H1 (cell line): ENCODE measurements around the gene RAB3GAP1. TPM values are rescaled to one million over a fixed set of nuclear protein-coding genes. Genes with fewer than 3 reads are reported as not detected.

Source experiments
- GABPA ChIP-seq: IDR thresholded peaks from 2 replicates; pipeline ENCODE4 v1.6.1; 2011; ENCODE audit warnings: mild to moderate bottlenecking, low read length, moderate library complexity, borderline replicate concordance; ENCODE audit not compliant: insufficient read depth
- polyA plus RNA-seq, 7 experiments: library from polyadenylated mRNA; depleted of rRNA in 3 of 7; stranded (reverse) in 5 of 7; unstranded in 2 of 7; fragments of >200 nt in 5 of 7; fragments of 200-250 nt in 2 of 7; gene quantifications; 1 replicate in 5 of 7; 2 replicates in 1 of 7; 4 replicates in 1 of 7; pipeline versions ENCODE4 v1.2.1 to v1.2.3, GENCODE V29; 2011 to 2013; ENCODE audit warnings: missing spikeins in 2 of 7, mixed read lengths in 2 of 7
- total RNA-seq: library from RNA; stranded (reverse); fragmentation: NEBNext Ultra II Directional; extraction: Animal tissue kit (Norgen Biotek cat#: 25700); gene quantifications from 2 replicates; pipeline ENCODE4 v1.2.1, GENCODE V29; 2021
- TF ChIP-seq, protein P1 (sequence below): fragments of 300-600 bp; sonication (generic); IDR thresholded peaks from 2 replicates; pipeline ENCODE4 v1.7.1; 2012; ENCODE audit warnings: low read length, moderate library complexity, mild to moderate bottlenecking, inconsistent platforms; ENCODE audit not compliant: insufficient replicate concordance

RAB3GAP1 gene
- total and polyA plus RNA-seq, 2 of the 8 experiments (the other 6 are each of a cell fraction or from before 2014, with no cell fraction given) = 9.8 to 28.6 TPM

DNA sequence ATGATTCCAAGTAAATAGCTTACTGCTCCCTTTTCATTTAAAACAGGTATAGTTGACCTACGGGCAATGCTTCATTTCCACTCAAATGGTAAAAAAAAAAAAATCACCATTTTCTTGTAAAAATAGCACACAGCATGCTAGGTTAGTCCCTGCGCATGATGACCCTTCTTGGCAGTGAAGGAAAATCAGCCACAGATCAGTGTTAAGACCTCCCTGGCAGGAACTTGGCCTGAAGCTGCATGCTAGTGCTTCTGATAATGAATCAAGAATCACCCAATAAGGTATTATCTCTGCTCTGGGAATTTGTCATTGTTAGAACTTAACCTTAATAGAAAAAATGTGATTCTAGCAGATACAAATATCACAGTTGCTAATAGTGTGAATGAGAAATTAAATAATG is 166.3 kb downstream of the RAB3GAP1 start (continued):
- TF ChIP-seq, protein P1, sequence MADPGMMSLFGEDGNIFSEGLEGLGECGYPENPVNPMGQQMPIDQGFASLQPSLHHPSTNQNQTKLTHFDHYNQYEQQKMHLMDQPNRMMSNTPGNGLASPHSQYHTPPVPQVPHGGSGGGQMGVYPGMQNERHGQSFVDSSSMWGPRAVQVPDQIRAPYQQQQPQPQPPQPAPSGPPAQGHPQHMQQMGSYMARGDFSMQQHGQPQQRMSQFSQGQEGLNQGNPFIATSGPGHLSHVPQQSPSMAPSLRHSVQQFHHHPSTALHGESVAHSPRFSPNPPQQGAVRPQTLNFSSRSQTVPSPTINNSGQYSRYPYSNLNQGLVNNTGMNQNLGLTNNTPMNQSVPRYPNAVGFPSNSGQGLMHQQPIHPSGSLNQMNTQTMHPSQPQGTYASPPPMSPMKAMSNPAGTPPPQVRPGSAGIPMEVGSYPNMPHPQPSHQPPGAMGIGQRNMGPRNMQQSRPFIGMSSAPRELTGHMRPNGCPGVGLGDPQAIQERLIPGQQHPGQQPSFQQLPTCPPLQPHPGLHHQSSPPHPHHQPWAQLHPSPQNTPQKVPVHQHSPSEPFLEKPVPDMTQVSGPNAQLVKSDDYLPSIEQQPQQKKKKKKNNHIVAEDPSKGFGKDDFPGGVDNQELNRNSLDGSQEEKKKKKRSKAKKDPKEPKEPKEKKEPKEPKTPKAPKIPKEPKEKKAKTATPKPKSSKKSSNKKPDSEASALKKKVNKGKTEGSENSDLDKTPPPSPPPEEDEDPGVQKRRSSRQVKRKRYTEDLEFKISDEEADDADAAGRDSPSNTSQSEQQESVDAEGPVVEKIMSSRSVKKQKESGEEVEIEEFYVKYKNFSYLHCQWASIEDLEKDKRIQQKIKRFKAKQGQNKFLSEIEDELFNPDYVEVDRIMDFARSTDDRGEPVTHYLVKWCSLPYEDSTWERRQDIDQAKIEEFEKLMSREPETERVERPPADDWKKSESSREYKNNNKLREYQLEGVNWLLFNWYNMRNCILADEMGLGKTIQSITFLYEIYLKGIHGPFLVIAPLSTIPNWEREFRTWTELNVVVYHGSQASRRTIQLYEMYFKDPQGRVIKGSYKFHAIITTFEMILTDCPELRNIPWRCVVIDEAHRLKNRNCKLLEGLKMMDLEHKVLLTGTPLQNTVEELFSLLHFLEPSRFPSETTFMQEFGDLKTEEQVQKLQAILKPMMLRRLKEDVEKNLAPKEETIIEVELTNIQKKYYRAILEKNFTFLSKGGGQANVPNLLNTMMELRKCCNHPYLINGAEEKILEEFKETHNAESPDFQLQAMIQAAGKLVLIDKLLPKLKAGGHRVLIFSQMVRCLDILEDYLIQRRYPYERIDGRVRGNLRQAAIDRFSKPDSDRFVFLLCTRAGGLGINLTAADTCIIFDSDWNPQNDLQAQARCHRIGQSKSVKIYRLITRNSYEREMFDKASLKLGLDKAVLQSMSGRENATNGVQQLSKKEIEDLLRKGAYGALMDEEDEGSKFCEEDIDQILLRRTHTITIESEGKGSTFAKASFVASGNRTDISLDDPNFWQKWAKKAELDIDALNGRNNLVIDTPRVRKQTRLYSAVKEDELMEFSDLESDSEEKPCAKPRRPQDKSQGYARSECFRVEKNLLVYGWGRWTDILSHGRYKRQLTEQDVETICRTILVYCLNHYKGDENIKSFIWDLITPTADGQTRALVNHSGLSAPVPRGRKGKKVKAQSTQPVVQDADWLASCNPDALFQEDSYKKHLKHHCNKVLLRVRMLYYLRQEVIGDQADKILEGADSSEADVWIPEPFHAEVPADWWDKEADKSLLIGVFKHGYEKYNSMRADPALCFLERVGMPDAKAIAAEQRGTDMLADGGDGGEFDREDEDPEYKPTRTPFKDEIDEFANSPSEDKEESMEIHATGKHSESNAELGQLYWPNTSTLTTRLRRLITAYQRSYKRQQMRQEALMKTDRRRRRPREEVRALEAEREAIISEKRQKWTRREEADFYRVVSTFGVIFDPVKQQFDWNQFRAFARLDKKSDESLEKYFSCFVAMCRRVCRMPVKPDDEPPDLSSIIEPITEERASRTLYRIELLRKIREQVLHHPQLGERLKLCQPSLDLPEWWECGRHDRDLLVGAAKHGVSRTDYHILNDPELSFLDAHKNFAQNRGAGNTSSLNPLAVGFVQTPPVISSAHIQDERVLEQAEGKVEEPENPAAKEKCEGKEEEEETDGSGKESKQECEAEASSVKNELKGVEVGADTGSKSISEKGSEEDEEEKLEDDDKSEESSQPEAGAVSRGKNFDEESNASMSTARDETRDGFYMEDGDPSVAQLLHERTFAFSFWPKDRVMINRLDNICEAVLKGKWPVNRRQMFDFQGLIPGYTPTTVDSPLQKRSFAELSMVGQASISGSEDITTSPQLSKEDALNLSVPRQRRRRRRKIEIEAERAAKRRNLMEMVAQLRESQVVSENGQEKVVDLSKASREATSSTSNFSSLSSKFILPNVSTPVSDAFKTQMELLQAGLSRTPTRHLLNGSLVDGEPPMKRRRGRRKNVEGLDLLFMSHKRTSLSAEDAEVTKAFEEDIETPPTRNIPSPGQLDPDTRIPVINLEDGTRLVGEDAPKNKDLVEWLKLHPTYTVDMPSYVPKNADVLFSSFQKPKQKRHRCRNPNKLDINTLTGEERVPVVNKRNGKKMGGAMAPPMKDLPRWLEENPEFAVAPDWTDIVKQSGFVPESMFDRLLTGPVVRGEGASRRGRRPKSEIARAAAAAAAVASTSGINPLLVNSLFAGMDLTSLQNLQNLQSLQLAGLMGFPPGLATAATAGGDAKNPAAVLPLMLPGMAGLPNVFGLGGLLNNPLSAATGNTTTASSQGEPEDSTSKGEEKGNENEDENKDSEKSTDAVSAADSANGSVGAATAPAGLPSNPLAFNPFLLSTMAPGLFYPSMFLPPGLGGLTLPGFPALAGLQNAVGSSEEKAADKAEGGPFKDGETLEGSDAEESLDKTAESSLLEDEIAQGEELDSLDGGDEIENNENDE = no peak
- TF ChIP-seq GABPA = no peak
